Heart left ventricle (tissue), 16 donors: ENCODE results near the gene PLCL1. TPM values are rescaled to one million over a fixed set of nuclear protein-coding genes. Genes with fewer than 3 reads are reported as not detected.

Experiments used
- ATAC-seq, 4 donors: fragments of 200-7000 bp; cut with Tn5 transposase; one replicate each; pipeline ENCODE4 v1.9.1; 2020 to 2022; ENCODE audit warnings: moderate library complexity in 4 of 4, mild to moderate bottlenecking in 3 of 4, moderate number of reproducible peaks in 1 of 4
- DNase-seq, 5 donors: peaks; one replicate each; pipeline ENCODE4 v3.0.0-alpha.2; 2020
- H3K27ac ChIP-seq, 12 donors: fragments of 200-600 bp; sonication (generic) in 4 of 12; one replicate each; pipeline versions ENCODE4 v1.5.0 to v1.8.0; 2016 to 2022; ENCODE audit warnings: mild to moderate bottlenecking in 2 of 12
- H3K27me3 ChIP-seq, 9 donors: fragments of 200-600 bp; sonication (generic) in 2 of 9; one replicate each; pipeline versions ENCODE4 v1.5.1 to v1.8.0; 2016 to 2022; ENCODE audit warnings: mild to moderate bottlenecking in 3 of 9
- H3K36me3 ChIP-seq, 9 donors: fragments of 200-600 bp; sonication (generic) in 2 of 9; one replicate each; pipeline versions ENCODE4 v1.5.0 to v1.8.0; 2018 to 2022; ENCODE audit warnings: mild to moderate bottlenecking in 2 of 9
- H3K4me1 ChIP-seq, 12 donors: fragments of 200-600 bp; sonication (generic) in 4 of 12; one replicate each; pipeline versions ENCODE4 v1.5.0 to v1.8.0; 2016 to 2022; ENCODE audit warnings: mild to moderate bottlenecking in 3 of 12
- H3K4me3 ChIP-seq, 12 donors: fragments of 200-600 bp; sonication (generic) in 4 of 12; one replicate each; pipeline versions ENCODE4 v1.5.0 to v1.8.0; 2017 to 2022; ENCODE audit warnings: mild to moderate bottlenecking in 9 of 12, moderate library complexity in 4 of 12
- H3K9me3 ChIP-seq, 12 donors: fragments of 200-600 bp; sonication (generic) in 4 of 12; one replicate each; pipeline versions ENCODE4 v1.5.0 to v1.8.0; 2016 to 2022; ENCODE audit warnings: mild to moderate bottlenecking in 1 of 12
- CTCF ChIP-seq, 12 donors: fragments of 200-600 bp; sonication (generic) in 4 of 12; IDR thresholded peaks; one replicate each; pipeline versions ENCODE4 v1.5.0 to v1.8.0; 2018 to 2022; ENCODE audit warnings: antibody characterized with exemption in 12 of 12, mild to moderate bottlenecking in 5 of 12
- POLR2A ChIP-seq, 2 donors: fragments of 450-650 bp; IDR thresholded peaks; one replicate each; pipeline ENCODE4 v1.6.1; 2017; ENCODE audit warnings: antibody characterized with exemption in 2 of 2, mild to moderate bottlenecking in 2 of 2, moderate library complexity in 2 of 2
- WGBS, 4 donors: extraction: QIAGEN DNeasy Blood & Tissue Kit in 2 of 4; methylation state at CpG; one replicate each; pipeline versions ENCODE4 v1.1.5 to v1.1.7; 2013 to 2018; 5-methylcytosine and 5-hydroxymethylcytosine counted together
- intact Hi-C, 10 donors: fragments of 100-400 bp; cut with DNase I; formaldehyde crosslinking; loops; one replicate each; pipeline versions ENCODE4 v1.11.1 to v1.14.2; 2022
- polyA plus RNA-seq, 2 donors: library from polyadenylated mRNA; stranded (reverse); fragments of 200-250 nt; gene quantifications; one replicate each; pipeline ENCODE4 v1.2.3, GENCODE V29; 2013
- total RNA-seq, 9 donors: library from RNA; depleted of rRNA in 2 of 9; stranded (reverse); fragments of >200 nt in 2 of 9; fragmentation: NEBNext Ultra II Directional in 3 of 9; extraction: Animal tissue kit (Norgen Biotek cat#: 25700) in 3 of 9; gene quantifications; one replicate each; pipeline versions ENCODE4 v1.1.0 to v1.2.4, GENCODE V29; 2016 to 2023
- donor health status: ischemic (EF 13 %, LVEDD 7.1; RV severe dilation, severe dysfunction).
- donor health status: healthy with polysubstance abuse.
- donor health status: DM: no; HTN: yes; CAD: no.
- donor health status: DM: no; HTN: no; CAD: no.
- donor health status: ischemic (EF 25% LVEDD 6.9; RV normal size, moderate dysfunction).
- donor health status: ischemic (EF 25% LVEDD 5.7; RV mildly dilated, moderate dysfunction).
- donor health status: healthy.
- donor health status: DM: yes; HTN: yes; CAD: no.
- donor health status: ischemic (EF 35%, LVEDD 5.7; RV mildly dilated, moderate dysfunction).
- donor health status: nonischemic (EF 11% LVEDD 7.7; RV severe dilation, severe dysfunction).
- donor health status: DM: yes; HTN: yes; CAD: no.
- donor health status: PGD.
- donor health status: ischemic (EF 29% LVEDD 5.4; RV normal size, mild dysfunction).
- donor health status: nonischemic (EF 23%, LVEDD 6.1; RV moderate dilation, normal function).

The PLCL1 gene
- total and polyA plus RNA-seq, 11 donors, result 22.0 to 126 (median 90.4) TPM

DNA sequence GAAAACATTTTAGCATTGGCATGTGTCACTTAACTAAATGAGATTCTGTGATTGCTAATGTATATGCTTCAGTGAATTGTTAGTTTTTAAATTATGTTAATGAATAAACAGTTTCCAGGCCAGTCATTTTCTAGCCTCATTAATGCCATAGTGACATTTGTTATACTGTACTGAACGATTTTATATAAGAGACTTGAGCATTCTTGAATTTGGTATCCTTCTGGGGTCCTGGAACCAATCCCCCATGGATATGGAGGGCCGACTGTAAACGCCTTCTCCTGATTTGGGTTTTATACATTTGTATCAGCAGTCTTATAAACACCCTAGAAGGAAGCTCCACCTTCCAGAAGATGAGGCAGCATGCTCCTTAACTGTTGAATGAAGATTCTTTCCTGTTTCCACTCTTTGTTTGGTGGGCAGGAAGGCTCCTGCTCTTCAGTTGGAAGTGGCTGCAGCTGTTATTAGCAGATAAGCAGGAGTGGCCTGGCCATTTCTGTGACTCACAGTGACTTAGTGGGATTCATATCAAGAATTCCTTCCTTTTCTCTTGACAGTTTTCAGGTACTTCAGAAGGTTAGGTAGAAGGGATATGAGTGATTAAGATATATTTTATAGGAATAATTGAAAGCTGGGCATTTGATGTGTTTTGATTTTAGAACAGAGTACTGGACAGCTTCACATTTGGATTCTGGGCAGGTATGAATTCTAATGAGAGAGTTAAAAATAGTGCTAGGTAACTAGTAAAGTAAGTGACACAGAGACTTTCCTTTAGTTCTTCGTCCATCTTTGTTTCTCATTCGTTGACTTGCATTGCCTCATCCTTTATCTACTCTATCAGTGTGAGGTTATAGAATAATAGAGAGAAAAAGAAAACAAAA lies 124.9 kb downstream of the PLCL1 start:
- peak in 2 of 5 donors; percentile 32 to 53 for DNase-seq
- ATAC-seq, result peak; percentile 16 to 79 (median 74)
- Histone ChIP-seq H3K9me3 (no peaks in the 10 kb centered on the region), H3K27me3 (no peaks in the 10 kb centered on the region), H3K4me3 (no peak overlapping the region), H3K36me3 (no peaks in the 10 kb centered on the region), H3K4me1 (peaks cover 4 to 59% (median 25%) of the 10 kb centered on the region in 12 donors), H3K27ac (peak overlapping the region in 4 of 12 donors; percentile 24 to 37 (median 27))
- intact Hi-C loops, result no loop called here
- TF ChIP-seq CTCF (IDR thresholded peaks at IDR 0.05) (no peak), POLR2A (IDR thresholded peaks at IDR 0.05) (no peak)
- WGBS, 4 donors, result 50 to 65% (median 55%) methylated on average over 5 of the region's 5 CpGs

DNA sequence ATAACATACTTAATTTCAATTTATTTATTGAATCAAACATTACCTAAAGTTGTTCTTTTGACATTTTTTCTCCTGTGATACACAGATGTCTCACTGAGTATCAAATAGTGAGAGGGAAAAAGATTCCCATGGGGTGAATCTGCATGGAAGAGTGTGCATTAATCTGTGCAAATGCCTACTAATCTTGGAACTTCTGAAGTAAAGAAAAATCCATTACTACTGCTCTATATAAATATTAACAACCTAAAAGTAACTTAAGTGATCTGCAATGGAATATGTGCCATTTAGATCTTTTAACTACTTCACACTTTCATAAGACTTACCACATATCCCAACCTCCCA lies 125.5 kb downstream of the PLCL1 start:
- H3K27ac ChIP-seq, result no peak overlapping the region
- H3K4me1 ChIP-seq, result peaks cover 4 to 56% (median 27%) of the 10 kb centered on the region in 12 donors
- TF ChIP-seq POLR2A (IDR thresholded peaks at IDR 0.05) (no peak), CTCF (IDR thresholded peaks at IDR 0.05) (no peak)
- no peak overlapping the region for H3K4me3 ChIP-seq
- H3K9me3 ChIP-seq, result no peaks in the 10 kb centered on the region
- H3K27me3 ChIP-seq, result no peaks in the 10 kb centered on the region
- no peaks in the 10 kb centered on the region for H3K36me3 ChIP-seq
- DNase-seq (no peak), ATAC-seq (no peak)
- intact Hi-C loops, result no loop called here

GRCh38 chr2:197930570-197931278 lies 126.3 kb downstream of the PLCL1 start:
- Histone ChIP-seq H3K9me3 (no peaks in the 10 kb centered on the region), H3K36me3 (no peaks in the 10 kb centered on the region), H3K27me3 (no peaks in the 10 kb centered on the region), H3K4me3 (no peak overlapping the region), H3K27ac (no peak overlapping the region), H3K4me1 (peaks cover under 1 to 47% (median 26%) of the 10 kb centered on the region in 12 donors)
- WGBS, 4 donors, result 93 to 96% (median 96%) methylated on average over 4 of the region's 4 CpGs
- ATAC-seq (no peak), DNase-seq (no peak)
- no peak for TF ChIP-seq CTCF (IDR thresholded peaks at IDR 0.05)
- TF ChIP-seq POLR2A (IDR thresholded peaks at IDR 0.05), result no peak
- intact Hi-C loops, result no loop called here

GRCh38 chr2:197931661-197932312 lies 127.4 kb downstream of the PLCL1 start:
- Histone ChIP-seq H3K27me3 (no peaks in the 10 kb centered on the region), H3K27ac (no peak overlapping the region), H3K4me3 (no peak overlapping the region), H3K36me3 (no peaks in the 10 kb centered on the region), H3K9me3 (no peaks in the 10 kb centered on the region), H3K4me1 (peaks cover 0 to 38% (median 22%) of the 10 kb centered on the region in 12 donors)
- ATAC-seq, result no peak
- DNase-seq, result no peak
- WGBS, 4 donors, result 69 to 85% (median 76%) methylated on average over 1 of the region's 1 CpG
- TF ChIP-seq POLR2A (IDR thresholded peaks at IDR 0.05), result no peak
- intact Hi-C loops, result no loop called here
